Stimulated activated naive B cell treated with anti-CD40 and anti-IgM and Interleukin-4, amounts not matched to agents 10 μg/mL and 1 μg/mL and 100 μg/mL, for 72 hours (primary cell): ENCODE data around the gene VPS33B.

ENCODE experiments used
- ATAC-seq, 2 donors: fragments of 150-1000 bp; cut with Tn5 transposase; replicated peaks; 2 replicates each; pipeline ENCODE4 v1.10.0; 2021; ENCODE audit warnings: moderate library complexity in 1 of 2
- DNase-seq: peaks from one replicate; pipeline ENCODE4 v3.0.0; 2021
- H3K27ac Mint-ChIP-seq: one replicate; pipeline ENCODE4 v1.8.0; 2022; ENCODE audit warnings: mild to moderate bottlenecking, mixed read lengths
- H3K27me3 Mint-ChIP-seq, 2 donors: one replicate each; pipeline ENCODE4 v1.8.0; 2022; ENCODE audit warnings: mixed read lengths in 2 of 2
- H3K36me3 Mint-ChIP-seq, 2 donors: one replicate each; pipeline ENCODE4 v1.8.0; 2022; ENCODE audit warnings: mixed read lengths in 2 of 2, mild to moderate bottlenecking in 1 of 2
- H3K4me1 Mint-ChIP-seq, 2 donors: one replicate each; pipeline ENCODE4 v1.8.0; 2022; ENCODE audit warnings: mixed read lengths in 2 of 2, mild to moderate bottlenecking in 1 of 2
- H3K4me3 Mint-ChIP-seq, 2 donors: one replicate each; pipeline ENCODE4 v1.8.0; 2022; ENCODE audit warnings: mild to moderate bottlenecking in 2 of 2, mixed read lengths in 2 of 2, moderate library complexity in 1 of 2
- H3K9me3 Mint-ChIP-seq, 2 donors: one replicate each; pipeline ENCODE4 v1.8.0; 2022; ENCODE audit warnings: mixed read lengths in 2 of 2, mild to moderate bottlenecking in 1 of 2

Gene VPS33B

DNA sequence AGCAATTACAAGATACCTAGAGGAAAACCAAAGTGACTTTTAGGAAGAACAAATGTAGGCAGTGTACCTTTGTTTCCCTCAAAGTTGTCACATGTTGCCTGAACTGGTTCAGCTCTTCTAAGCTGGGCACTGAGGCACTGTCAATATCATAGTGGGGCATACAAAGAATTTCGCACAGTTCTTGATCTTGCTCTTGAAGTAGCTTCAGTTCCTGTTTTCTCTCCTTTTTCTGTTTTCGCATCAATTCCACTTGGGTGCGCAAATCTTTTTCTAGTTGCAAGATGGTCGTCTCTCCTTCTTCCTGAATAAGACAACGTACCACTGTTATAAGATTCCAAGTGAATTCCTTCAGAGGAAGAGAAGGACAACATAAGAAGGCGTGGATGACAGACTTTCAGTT is 40.7 kb downstream of the VPS33B start:
- peak overlapping the region; percentile 39 to 51 for H3K4me3 Mint-ChIP-seq
- no peaks in the 10 kb centered on the region for H3K9me3 Mint-ChIP-seq
- H3K4me1 Mint-ChIP-seq: peaks cover 16 to 31% of the 10 kb centered on the region in 2 donors
- peak overlapping the region; percentile 38 for H3K27ac Mint-ChIP-seq
- DNase-seq: peak; percentile 16
- peak; percentile 95 for ATAC-seq
- no peaks in the 10 kb centered on the region for H3K27me3 Mint-ChIP-seq
- H3K36me3 Mint-ChIP-seq: peaks cover 13 to 24% of the 10 kb centered on the region in 2 donors

DNA sequence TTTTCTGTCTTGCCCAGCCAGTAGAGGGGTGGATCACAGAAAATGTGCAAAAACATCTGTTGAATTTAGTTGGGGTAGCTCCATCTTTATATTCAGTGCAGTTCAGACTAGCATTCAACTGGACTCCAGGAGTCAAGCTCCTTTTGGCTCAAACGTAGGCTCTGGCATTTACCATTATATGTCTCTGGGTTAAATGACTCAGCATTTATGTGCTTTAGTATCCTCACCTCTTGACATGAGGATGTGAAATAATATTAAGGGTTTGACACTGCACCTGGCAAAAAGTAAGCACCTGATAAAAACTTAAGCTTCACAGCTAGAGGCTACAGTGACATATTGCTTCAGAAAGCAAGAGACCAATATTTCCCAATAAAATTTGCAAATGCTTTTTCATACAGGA is 42.8 kb downstream of the VPS33B start:
- DNase-seq (no peak), ATAC-seq (no peak)
- H3K27ac Mint-ChIP-seq: no peak overlapping the region

DNA sequence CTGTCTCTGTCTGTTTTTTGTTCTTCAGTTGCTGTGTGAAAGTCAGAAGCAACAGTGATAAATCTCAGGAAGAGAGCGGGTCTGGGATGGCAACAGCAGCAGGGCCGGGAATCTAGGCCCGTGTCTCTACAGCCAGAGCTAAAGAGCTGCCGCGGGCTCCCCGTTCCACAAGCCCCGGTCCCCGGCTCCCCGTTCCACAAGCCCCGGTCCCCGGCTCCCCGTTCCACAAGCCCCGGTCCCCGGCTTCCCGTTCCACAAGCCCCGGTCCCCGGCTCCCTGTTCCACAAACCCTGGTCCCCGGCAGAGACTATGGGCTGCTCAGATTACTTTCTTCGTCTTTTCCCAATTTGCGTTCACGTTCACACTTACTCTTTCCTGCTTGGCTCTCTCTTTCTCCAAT is 48.2 kb downstream of the VPS33B start:
- no peak overlapping the region for H3K4me3 Mint-ChIP-seq

More for the DNA sequence above, 42.8 kb downstream of the VPS33B start:
- Mint-ChIP-seq H3K27me3 (no peaks in the 10 kb centered on the region), H3K9me3 (no peaks in the 10 kb centered on the region), H3K36me3 (peaks cover 18 to 31% of the 10 kb centered on the region in 2 donors), H3K4me3 (no peak overlapping the region), H3K4me1 (peaks cover 16 to 31% of the 10 kb centered on the region in 2 donors)

DNA sequence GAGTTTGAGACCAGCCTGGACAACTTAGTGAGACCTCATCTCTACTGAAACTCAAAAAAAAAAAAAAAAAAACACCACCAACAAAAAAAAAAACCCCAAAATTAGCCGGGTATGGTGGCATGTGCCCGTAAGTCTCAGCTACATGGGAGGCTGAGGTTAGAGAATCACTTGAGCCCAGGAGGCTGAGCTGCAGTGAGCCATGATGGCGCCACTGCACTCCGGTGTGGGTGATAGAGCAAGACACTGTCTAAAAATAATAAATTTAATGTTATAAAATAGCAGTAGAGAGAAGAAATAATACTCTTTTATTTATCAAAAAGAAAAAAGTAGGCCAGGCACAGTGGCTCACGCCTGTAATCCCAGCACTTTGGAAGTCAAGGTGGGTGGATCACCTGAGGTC is 50.3 kb downstream of the VPS33B start:
- Mint-ChIP-seq H3K4me3 (no peak overlapping the region), H3K27ac (no peak overlapping the region), H3K9me3 (no peaks in the 10 kb centered on the region), H3K4me1 (no peaks in the 10 kb centered on the region), H3K36me3 (peaks cover 16 to 21% of the 10 kb centered on the region in 2 donors), H3K27me3 (no peaks in the 10 kb centered on the region)
- DNase-seq (no peak), ATAC-seq (no peak)

More for the DNA sequence above, 48.2 kb downstream of the VPS33B start:
- H3K4me1 Mint-ChIP-seq: peaks cover 0 to under 1% of the 10 kb centered on the region in 2 donors
- no peaks in the 10 kb centered on the region for H3K27me3 Mint-ChIP-seq
- no peak overlapping the region for H3K27ac Mint-ChIP-seq
- ATAC-seq: no peak
- no peak for DNase-seq
- no peaks in the 10 kb centered on the region for H3K9me3 Mint-ChIP-seq
- peaks cover 23 to 30% of the 10 kb centered on the region in 2 donors for H3K36me3 Mint-ChIP-seq

DNA sequence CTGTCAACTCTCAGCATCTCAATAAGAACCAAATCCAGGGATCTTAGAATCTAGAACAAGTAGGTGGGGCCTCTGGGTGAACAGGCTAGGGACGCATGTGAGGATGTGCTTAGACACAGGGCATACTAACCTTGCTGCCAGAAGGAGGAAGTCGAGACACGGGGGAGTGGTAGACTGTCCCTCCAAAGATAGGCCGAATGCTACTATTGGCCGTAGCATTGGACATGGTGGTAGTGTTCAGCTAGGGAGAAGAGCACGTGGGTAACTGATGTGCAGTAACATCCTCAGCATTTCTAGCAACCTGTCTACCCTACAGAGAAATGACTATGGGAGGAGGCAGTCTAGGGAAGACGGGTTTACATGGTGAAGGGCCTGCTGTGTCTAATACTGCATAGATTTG is 52.1 kb downstream of the VPS33B start:
- Mint-ChIP-seq H3K9me3 (no peaks in the 10 kb centered on the region), H3K4me3 (no peak overlapping the region), H3K36me3 (peaks cover 14 to 23% of the 10 kb centered on the region in 2 donors), H3K27me3 (no peaks in the 10 kb centered on the region), H3K4me1 (no peaks in the 10 kb centered on the region), H3K27ac (peak overlapping the region; percentile 42)
- ATAC-seq (no peak), DNase-seq (no peak)

DNA sequence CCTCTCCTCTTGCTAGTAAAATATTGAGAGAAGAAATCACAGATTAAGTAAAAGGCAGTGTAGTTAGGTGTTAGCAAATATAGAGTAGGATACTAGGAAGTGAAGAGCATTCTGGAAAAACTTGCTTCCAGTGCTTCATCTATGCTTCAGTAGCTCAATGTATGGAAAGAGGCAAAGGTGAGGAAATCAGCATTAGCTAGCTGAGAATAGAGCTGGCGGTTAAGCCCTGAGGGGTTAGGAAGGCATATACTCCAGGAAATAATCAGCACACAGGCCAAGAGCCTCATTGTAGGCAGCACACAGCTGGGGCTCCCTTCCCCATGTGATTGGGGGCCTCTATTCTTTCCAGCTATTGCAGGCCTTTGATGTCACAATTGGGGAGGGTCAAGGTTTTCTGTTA is 54.0 kb downstream of the VPS33B start:
- no peaks in the 10 kb centered on the region for H3K9me3 Mint-ChIP-seq
- DNase-seq (no peak), ATAC-seq (no peak)
- H3K4me3 Mint-ChIP-seq: no peak overlapping the region
- no peaks in the 10 kb centered on the region for H3K4me1 Mint-ChIP-seq
- H3K27ac Mint-ChIP-seq: peak overlapping the region; percentile 25
- H3K36me3 Mint-ChIP-seq: peaks cover 4 to 23% of the 10 kb centered on the region in 2 donors
- no peaks in the 10 kb centered on the region for H3K27me3 Mint-ChIP-seq

DNA sequence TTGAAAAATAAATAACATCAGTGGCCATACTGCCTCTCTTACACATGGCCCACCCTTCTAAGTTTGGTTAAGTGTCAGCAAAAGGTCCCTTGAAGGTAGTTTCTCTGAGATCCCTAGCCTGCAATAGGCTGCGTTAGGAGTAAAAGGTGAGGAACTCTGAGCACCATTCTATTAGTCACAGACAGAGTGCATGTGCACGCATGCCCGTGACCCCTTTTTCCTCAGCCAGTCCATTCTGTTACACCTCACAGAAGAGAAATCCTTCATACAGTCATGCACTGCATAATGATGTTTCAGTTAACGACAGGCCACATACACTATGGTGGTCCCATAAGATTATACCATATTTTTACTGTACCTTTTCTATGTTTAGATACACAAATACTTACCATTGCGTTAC is 55.2 kb downstream of the VPS33B start:
- ATAC-seq (no peak), DNase-seq (no peak)
- H3K4me1 Mint-ChIP-seq: no peaks in the 10 kb centered on the region
- no peak overlapping the region for H3K27ac Mint-ChIP-seq
- no peak overlapping the region for H3K4me3 Mint-ChIP-seq
- H3K36me3 Mint-ChIP-seq: peaks cover 9 to 31% of the 10 kb centered on the region in 2 donors
- no peaks in the 10 kb centered on the region for H3K27me3 Mint-ChIP-seq
- no peaks in the 10 kb centered on the region for H3K9me3 Mint-ChIP-seq

DNA sequence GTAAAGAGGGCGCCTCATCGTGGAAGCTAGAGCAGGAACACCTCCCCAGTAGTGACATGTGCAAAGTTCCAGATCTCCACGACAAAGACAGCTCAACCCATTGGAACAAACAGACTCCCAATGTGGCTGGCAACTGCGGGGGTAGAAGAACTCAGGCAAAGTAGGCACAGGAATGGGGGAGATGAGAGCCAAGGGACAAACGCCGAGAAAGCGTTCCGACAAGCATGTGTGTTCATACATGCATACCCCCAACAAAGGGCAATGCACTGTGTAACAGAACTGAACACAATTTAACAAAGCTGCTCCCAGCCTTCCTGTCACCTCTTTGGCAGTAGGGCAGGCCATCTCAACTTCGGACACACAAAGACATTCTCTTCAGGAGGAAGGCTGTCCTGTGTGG is 56.1 kb downstream of the VPS33B start:
- Mint-ChIP-seq H3K9me3 (no peaks in the 10 kb centered on the region), H3K27ac (no peak overlapping the region), H3K36me3 (peaks cover 16 to 40% of the 10 kb centered on the region in 2 donors), H3K27me3 (no peaks in the 10 kb centered on the region), H3K4me3 (no peak overlapping the region), H3K4me1 (no peaks in the 10 kb centered on the region)
- DNase-seq: no peak
- no peak for ATAC-seq

DNA sequence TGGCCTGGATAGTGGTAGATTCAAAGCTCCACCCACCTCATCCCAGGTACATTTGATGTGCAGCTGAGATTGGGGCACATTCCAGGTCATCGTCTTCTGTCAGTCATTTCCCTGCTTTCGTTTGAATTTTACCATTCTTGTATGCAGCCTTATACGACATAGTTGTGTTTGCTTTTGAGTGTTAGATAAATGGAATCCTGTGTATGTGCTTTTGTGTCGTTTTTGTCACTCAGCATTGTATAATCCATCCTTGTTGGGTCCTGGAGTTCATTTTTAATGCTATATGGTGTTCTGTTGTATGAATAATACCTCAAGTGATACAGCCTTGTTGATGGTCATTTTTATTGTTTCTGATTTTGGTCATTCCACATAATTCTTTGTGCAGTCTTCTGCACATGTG is 60.4 kb downstream of the VPS33B start:
- Mint-ChIP-seq H3K36me3 (peaks cover 29 to 54% of the 10 kb centered on the region in 2 donors), H3K4me1 (peaks cover 3 to 5% of the 10 kb centered on the region in 2 donors)

DNA sequence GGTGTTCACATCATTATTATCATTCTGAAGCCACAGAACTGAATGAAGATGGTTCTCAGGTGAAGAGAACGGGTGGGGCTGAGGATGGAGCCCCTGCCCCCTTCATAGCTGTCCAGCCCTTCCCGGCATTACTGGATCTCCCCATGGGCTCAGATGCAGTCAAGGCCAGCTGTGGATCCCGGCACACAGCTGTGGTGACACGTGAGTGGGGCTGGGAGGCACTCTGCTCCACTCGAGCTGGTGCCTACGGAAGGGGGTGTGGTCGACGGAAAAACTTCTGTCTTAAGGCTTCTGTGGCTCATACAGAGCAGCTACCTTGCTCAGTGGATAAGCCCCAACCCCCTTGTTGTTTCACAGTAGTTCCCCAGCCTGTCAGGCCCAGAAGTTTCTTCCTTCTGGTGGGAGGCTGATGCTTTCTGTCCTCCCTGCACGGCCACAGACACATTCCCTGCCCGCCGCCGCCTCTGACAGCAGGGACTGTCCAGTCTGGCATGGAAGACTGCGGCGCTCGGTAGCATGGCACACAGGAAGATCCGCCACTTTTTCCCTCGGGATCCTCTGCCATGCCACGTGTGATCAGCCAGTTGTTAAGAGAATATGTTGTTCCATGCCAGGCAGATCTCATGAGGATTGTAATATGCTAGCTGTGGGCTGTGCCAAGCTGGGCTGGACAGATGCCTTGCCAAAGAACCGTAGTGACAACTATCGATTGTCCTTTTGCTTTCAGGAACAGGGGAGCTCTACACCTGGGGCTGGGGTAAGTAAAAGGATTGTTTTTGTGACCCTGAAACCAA is 61.9 kb downstream of the VPS33B start:
- Mint-ChIP-seq H3K4me3 (no peak overlapping the region), H3K36me3 (peaks cover 29 to 49% of the 10 kb centered on the region in 2 donors), H3K27ac (no peak overlapping the region), H3K27me3 (no peaks in the 10 kb centered on the region), H3K9me3 (no peaks in the 10 kb centered on the region), H3K4me1 (peaks cover 7 to 10% of the 10 kb centered on the region in 2 donors)
- DNase-seq (no peak), ATAC-seq (no peak)

More for the DNA sequence above, 60.4 kb downstream of the VPS33B start:
- Mint-ChIP-seq H3K27ac (no peak overlapping the region), H3K4me3 (no peak overlapping the region), H3K27me3 (no peaks in the 10 kb centered on the region), H3K9me3 (no peaks in the 10 kb centered on the region)
- DNase-seq (no peak), ATAC-seq (no peak)

DNA sequence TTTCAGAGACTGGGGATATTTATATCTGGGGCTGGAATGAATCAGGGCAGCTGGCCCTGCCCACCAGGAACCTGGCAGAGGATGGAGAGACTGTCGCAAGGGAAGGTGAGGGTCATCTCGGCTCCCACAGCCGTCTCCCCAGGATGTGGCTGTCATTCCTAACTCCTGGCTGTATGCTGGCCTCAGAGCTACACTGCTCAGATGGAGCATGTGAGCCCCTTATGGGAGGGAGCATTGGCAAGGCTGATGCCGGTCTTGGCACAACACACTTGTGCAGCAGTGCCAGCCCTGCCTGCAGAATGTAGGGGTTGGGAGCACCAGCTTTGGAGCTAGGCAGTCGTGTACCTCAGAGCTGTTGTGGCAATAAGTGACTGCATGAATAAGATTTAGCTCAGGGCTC is 62.5 kb downstream of the VPS33B start:
- Mint-ChIP-seq H3K27me3 (no peaks in the 10 kb centered on the region), H3K9me3 (no peaks in the 10 kb centered on the region)

DNA sequence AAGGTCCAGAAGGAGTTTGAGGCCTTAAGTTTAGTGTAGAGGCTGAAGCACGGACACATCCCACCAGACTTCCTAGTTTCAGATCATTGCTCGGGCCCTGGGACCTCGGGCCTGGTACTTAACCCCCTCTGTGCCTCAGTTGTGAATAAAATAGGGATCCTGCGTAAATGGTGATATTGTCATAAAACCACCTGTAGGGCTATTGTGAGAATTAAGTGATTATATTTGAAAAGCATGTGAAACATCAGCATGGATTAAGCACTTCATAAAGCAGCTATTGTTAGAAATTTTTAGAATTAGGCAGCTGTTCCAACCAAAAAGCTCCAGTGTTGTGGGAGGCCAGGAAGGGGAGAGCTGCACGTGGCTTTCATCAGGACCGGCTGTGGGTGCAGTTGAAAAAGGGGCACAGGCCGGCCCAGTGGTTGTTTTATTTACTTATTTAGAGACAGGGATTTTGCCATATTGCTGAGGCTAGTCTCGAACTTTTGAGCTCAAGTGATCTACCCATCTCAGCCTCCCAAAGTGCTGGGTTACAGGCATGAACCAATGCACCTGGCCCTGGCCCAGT is 63.3 kb downstream of the VPS33B start:
- H3K36me3 Mint-ChIP-seq: peaks cover 29 to 48% of the 10 kb centered on the region in 2 donors
- no peak overlapping the region for H3K4me3 Mint-ChIP-seq
- DNase-seq (no peak), ATAC-seq (no peak)
- H3K27ac Mint-ChIP-seq: no peak overlapping the region
- H3K27me3 Mint-ChIP-seq: no peaks in the 10 kb centered on the region
- peaks cover 9 to 23% of the 10 kb centered on the region in 2 donors for H3K4me1 Mint-ChIP-seq
- H3K9me3 Mint-ChIP-seq: no peaks in the 10 kb centered on the region

More for the DNA sequence above, 62.5 kb downstream of the VPS33B start:
- no peak for ATAC-seq
- no peak for DNase-seq
- Mint-ChIP-seq H3K27ac (no peak overlapping the region), H3K36me3 (peaks cover 29 to 44% of the 10 kb centered on the region in 2 donors), H3K4me1 (peaks cover 7 to 16% of the 10 kb centered on the region in 2 donors), H3K4me3 (no peak overlapping the region)

DNA sequence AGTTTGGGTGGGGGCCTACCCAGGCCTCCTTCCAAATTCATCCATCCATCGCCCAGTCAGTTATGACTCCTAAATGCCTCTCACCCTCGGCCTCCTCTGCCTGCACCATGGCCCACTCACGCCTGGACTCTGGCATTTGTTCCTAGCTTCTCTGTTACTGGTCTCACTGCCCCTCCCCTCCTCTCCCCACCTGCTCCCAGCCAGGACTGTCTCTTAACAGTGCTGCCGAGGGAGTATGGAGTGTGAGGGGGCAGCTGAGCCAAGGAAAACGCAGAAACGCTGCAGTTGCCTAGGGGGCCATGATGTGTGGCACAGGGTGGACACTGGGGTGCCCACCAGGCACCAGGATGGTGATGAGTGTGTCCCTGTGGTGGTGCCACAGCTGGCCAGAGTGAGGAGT is 64.6 kb downstream of the VPS33B start:
- DNase-seq (no peak), ATAC-seq (no peak)
- H3K9me3 Mint-ChIP-seq: no peaks in the 10 kb centered on the region
- peaks cover 12 to 27% of the 10 kb centered on the region in 2 donors for H3K4me1 Mint-ChIP-seq
- H3K4me3 Mint-ChIP-seq: peak overlapping the region; percentile 48 to 53
- peaks cover 33 to 50% of the 10 kb centered on the region in 2 donors for H3K36me3 Mint-ChIP-seq
- no peaks in the 10 kb centered on the region for H3K27me3 Mint-ChIP-seq
- peak overlapping the region; percentile 37 for H3K27ac Mint-ChIP-seq

DNA sequence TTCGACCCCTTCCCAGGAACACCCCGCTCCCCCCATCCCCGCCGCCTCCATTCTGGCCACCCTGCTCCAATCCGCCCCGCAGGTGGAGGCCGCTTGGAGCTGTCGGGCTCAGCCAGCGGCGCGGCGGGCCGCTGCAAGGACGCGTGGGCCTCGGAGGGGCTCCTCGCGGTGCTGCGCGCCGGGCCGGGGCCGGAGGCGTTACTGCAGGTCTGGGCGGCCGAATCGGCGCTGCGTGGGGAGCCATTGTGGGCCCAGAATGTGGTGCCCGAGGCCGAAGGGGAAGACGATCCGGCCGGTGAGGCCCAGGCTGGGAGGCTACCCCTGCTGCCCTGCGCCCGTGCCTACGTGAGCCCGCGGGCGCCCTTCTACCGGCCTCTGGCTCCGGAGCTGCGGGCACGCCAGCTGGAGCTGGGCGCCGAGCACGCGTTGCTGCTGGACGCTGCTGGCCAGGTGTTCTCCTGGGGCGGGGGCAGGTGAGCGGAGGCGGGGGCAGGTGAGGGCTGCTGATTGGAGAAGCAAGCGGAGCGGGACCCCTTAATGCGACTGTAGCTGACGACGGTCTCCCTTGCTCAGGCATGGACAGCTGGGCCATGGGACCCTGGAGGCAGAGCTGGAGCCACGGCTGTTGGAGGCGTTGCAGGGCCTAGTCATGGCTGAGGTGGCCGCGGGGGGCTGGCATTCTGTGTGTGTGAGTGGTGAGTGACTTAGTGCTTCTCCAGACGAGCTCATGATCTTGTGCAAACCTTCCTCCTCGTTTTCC is 65.2 kb downstream of the VPS33B start:
- peak overlapping the region; percentile 53 to 96 for H3K4me3 Mint-ChIP-seq
- no peak for ATAC-seq
- H3K27me3 Mint-ChIP-seq: no peaks in the 10 kb centered on the region
- H3K27ac Mint-ChIP-seq: peak overlapping the region; percentile 37
- no peak for DNase-seq
- no peaks in the 10 kb centered on the region for H3K9me3 Mint-ChIP-seq
- H3K4me1 Mint-ChIP-seq: peaks cover 12 to 27% of the 10 kb centered on the region in 2 donors
- H3K36me3 Mint-ChIP-seq: peaks cover 38 to 52% of the 10 kb centered on the region in 2 donors
